Activated naive CD4-positive, alpha-beta T cell treated with anti-CD3 and anti-CD28 coated beads for 36 hours (primary cell): Measurements from ENCODE around the gene DENND5B. TPM values are rescaled to one million over a fixed set of nuclear protein-coding genes. Genes with fewer than 3 reads are reported as not detected.

Experiments used
- CTCF ChIA-PET: fragments of 350-600 bp; sonication (Branson Sonifier 250); formaldehyde crosslinking; loops from one replicate; lab custom pipeline; 2021; ENCODE audit warnings: antibody characterized with exemption; lab: Charles Lee
- DNase-seq: peaks from one replicate; pipeline ENCODE4 v3.0.0-alpha.2; 2020
- H3K27ac Mint-ChIP-seq: one replicate; pipeline ENCODE4 v1.8.0; 2021; ENCODE audit warnings: mild to moderate bottlenecking, mixed read lengths
- H3K27me3 Mint-ChIP-seq: one replicate; pipeline ENCODE4 v1.8.0; 2021; ENCODE audit warnings: low read depth, mixed read lengths
- H3K36me3 Mint-ChIP-seq: one replicate; pipeline ENCODE4 v1.8.0; 2021; ENCODE audit warnings: low read depth, mixed read lengths
- H3K4me1 Mint-ChIP-seq: one replicate; pipeline ENCODE4 v1.8.0; 2021; ENCODE audit warnings: low read depth, mixed read lengths
- H3K4me3 Mint-ChIP-seq: one replicate; pipeline ENCODE4 v1.8.0; 2021; ENCODE audit warnings: mild to moderate bottlenecking, moderate library complexity, mixed read lengths
- H3K9me3 Mint-ChIP-seq: one replicate; pipeline ENCODE4 v1.8.0; 2021; ENCODE audit warnings: mixed read lengths
- intact Hi-C: fragments of 100-400 bp; cut with micrococcal nuclease; formaldehyde crosslinking; loops from one replicate; pipeline ENCODE4 v1.15.1; 2023
- total RNA-seq, 2 experiments: library from RNA; stranded (reverse); gene quantifications; one replicate each; pipeline ENCODE4 v1.2.3, GENCODE V29; 2021

DENND5B gene
- total RNA-seq, 2 experiments from 2014 or later = 0.29 to 0.37 TPM

DNA sequence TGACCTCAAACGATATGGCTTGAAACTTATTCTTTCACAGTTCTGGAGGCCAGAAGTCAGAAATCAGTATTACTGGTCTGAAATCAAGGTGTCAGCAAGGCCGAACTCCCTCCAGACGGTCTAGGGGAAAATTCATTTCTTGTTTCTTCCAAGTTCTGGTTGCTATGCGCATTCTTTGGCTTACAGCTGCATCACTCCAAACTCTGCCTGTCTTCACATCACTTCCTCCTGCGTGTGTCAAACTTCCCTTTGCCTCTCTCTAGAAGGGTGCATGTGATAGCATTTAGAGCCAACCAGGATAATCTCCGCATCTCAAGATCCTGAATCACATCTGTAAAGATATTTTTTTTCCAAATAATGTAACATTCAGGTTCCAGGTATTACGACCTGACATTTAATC lies 62.8 kb downstream of the DENND5B start:
- no peak for DNase-seq
- no peaks in the 10 kb centered on the region for H3K4me1 Mint-ChIP-seq
- no peak overlapping the region for H3K4me3 Mint-ChIP-seq
- CTCF ChIA-PET = no interaction called here
- peaks cover 12% of the 10 kb centered on the region for H3K27me3 Mint-ChIP-seq
- no peaks in the 10 kb centered on the region for H3K9me3 Mint-ChIP-seq
- no peak overlapping the region for H3K27ac Mint-ChIP-seq
- H3K36me3 Mint-ChIP-seq = no peaks in the 10 kb centered on the region
- intact Hi-C loops = no loop called here

DNA sequence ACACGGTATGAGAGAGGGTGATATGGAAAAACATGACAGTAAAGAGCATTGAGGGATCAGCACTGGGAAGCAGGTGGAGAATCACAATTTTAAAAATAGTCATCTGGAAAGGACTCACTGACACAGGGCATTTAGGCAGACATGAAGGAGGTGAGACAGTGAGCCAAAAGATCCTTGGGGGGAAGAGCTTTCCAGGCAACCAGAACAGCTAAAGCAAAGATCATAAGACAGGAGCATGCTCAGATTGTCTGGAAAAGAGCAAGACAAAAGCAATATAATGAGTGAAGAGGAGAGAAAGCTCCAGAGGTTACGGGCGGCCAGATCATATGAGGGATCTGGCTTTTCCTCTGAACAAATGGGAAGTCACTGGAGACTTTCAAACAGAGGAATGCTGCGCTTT lies 63.9 kb downstream of the DENND5B start:
- Mint-ChIP-seq H3K27ac (no peak overlapping the region), H3K9me3 (no peaks in the 10 kb centered on the region), H3K27me3 (peaks cover 7% of the 10 kb centered on the region), H3K4me1 (no peaks in the 10 kb centered on the region), H3K36me3 (no peaks in the 10 kb centered on the region), H3K4me3 (no peak overlapping the region)
- intact Hi-C loops = no loop called here
- no peak for DNase-seq
- CTCF ChIA-PET = interaction anchor here (1.1 kb wide), 1 partner anchor 79 kb away, joined by 3 read pairs; no protein-coding TSS in a partner anchor

DNA sequence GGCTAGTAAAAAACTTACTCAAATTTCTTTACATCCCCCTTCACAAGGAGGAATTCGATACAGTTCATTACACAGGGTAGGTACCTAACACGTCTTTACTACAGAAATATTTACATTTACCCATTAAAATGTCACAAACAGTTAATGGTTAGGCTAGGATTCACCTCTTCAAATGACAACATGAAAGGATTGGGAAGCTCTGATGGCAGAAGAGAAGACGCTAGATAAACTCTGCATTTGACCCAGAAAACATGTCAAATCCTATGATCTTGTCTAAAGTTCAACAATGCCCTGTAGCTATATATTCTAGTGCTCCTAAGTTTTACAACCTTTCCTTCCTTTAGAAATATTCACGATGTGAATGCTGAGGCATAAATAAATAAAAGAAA lies 64.8 kb downstream of the DENND5B start:
- H3K27ac Mint-ChIP-seq = no peak overlapping the region
- intact Hi-C loops = no loop called here
- CTCF ChIA-PET = no interaction called here
- no peak for DNase-seq
- H3K4me3 Mint-ChIP-seq = no peak overlapping the region
- H3K36me3 Mint-ChIP-seq = no peaks in the 10 kb centered on the region
- no peaks in the 10 kb centered on the region for H3K9me3 Mint-ChIP-seq
- no peaks in the 10 kb centered on the region for H3K4me1 Mint-ChIP-seq
- peaks cover 7% of the 10 kb centered on the region for H3K27me3 Mint-ChIP-seq

DNA sequence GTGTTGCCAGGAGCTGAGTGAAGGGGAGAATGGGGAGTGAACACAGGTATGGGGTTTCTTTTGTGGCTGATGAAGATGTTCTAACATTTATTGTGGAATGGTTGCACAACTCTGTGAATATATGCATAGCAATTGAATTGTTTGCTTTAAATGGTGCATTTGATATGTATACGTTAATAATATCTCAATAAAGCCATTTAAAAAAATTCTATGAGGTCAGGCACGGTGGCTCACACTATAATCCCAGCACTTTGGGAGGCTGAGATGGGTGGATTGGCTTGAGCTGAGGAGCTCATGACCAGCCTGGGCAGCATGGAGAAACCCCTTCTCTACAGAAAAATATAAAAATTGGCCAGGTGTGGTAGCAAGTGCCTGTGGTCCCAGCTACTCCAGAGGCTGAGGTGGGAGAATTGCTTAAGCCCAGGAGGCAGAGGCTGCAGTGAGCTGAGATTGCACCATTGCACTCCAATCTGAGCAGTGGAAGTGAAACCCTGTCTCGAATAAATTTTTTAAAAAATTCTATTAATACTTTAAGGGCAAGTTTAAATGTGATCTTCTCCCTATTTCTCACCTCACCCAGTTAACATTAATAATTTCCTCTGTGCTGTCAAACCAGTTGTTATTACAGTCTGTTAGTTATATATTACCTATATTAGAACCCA lies 65.3 kb downstream of the DENND5B start:
- CTCF ChIA-PET = no interaction called here
- Mint-ChIP-seq H3K27ac (no peak overlapping the region), H3K27me3 (peaks cover 7% of the 10 kb centered on the region), H3K4me3 (no peak overlapping the region), H3K9me3 (no peaks in the 10 kb centered on the region), H3K36me3 (no peaks in the 10 kb centered on the region), H3K4me1 (no peaks in the 10 kb centered on the region)
- intact Hi-C loops = no loop called here
- no peak for DNase-seq

DNA sequence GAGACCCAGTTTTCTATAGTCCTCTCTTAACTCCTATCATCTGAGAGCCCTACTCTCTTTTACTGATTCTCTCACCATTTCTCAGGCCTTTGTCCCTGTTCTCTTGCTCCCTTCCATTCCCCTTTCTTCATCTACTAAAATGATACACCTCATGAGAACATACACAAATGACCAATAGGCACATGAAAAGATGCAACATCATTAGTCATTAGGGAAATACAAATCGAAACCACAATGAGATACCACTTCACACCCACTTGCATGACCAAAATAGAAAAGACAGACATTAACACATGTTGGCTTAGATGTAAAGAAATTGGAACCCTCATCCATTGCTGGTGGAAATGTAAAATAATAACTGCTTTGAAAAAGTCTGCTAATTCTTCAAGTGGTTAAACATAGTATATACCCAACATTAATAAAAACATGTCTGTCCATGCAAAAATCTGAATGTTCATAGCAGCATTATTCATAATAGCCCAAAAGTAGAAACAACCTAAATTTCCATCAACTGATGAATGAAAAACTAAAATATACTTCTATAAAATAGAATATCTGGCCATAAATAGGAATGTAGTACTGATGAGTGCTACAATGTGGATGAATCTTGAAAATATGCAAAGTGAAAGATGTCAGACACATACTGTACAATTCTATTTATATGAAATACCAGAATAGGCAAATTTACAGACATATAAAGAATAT lies 66.0 kb downstream of the DENND5B start:
- DNase-seq = no peak
- Mint-ChIP-seq H3K9me3 (no peaks in the 10 kb centered on the region), H3K27me3 (peaks cover 7% of the 10 kb centered on the region), H3K4me3 (no peak overlapping the region), H3K27ac (no peak overlapping the region), H3K4me1 (no peaks in the 10 kb centered on the region), H3K36me3 (no peaks in the 10 kb centered on the region)
- intact Hi-C loops = no loop called here
- CTCF ChIA-PET = interaction anchor here (0.6 kb wide), 1 partner anchor 88 kb away, joined by 3 read pairs; no protein-coding TSS in a partner anchor

DNA sequence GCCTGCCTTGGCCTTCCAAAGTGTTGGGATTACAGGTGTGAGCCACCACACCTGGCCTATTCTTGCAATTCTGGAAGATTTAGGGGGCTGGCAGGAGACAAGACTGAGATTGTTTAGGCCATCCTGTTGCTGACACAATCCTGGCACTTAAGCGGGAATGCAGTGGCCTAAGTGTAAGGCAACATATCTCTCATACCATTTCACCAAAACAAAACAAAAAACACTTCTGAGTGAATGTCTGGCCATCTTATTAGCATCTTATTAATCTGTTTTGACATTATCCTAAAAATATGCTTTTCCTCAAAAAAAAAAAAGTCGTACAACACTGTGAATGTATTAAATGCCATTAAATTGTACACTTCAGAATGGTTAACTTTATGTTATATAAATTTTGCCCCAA lies 67.6 kb downstream of the DENND5B start:
- no peaks in the 10 kb centered on the region for H3K9me3 Mint-ChIP-seq
- intact Hi-C loops = no loop called here
- no peak overlapping the region for H3K27ac Mint-ChIP-seq
- no peaks in the 10 kb centered on the region for H3K4me1 Mint-ChIP-seq
- peaks cover 7% of the 10 kb centered on the region for H3K27me3 Mint-ChIP-seq
- H3K4me3 Mint-ChIP-seq = no peak overlapping the region
- DNase-seq = no peak
- H3K36me3 Mint-ChIP-seq = no peaks in the 10 kb centered on the region
- CTCF ChIA-PET = no interaction called here

DNA sequence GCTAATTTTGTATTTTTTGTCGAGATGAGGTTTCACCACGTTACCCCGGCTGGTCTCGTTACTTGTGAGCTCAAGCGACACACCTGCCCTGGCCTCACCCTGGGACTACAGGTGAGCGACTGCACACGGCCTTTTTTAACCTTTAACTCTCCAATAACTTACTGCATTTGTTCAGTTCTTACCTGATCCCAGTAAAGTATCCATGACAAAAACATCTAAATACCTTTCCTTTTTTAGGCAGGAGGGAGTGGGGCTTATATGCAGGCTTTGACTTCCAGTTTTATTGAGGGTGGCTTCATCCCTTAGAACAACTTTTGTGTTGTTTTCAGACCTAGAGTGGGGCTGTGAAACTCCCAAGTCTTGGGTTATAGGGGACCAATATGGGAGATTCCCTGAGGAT lies 68.3 kb downstream of the DENND5B start:
- Mint-ChIP-seq H3K9me3 (no peaks in the 10 kb centered on the region), H3K27me3 (peaks cover 7% of the 10 kb centered on the region), H3K4me1 (no peaks in the 10 kb centered on the region), H3K27ac (no peak overlapping the region), H3K36me3 (no peaks in the 10 kb centered on the region), H3K4me3 (no peak overlapping the region)
- no peak for DNase-seq
- CTCF ChIA-PET = interaction anchor here (0.8 kb wide), 1 partner anchor 285 kb away, joined by 3 read pairs; no protein-coding TSS in a partner anchor
- intact Hi-C loops = no loop called here

DNA sequence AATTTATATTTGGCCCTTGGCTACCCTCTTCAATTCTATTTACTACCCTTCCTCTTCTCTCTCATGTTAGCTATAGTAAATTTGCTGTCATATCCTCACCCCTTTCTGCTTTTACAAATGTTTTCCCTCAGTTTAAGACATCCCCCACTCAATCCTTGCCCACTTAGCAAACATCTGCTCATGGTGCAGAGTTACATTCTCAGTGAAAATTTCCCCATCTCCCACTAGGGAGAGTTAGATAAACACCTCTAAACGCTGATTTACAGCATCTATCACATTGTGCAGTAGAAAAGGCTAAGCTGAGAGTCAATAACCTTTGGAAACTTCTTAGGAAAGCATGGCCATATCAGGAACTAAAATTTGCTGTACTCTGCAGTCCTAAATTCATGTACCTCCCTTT lies 69.0 kb downstream of the DENND5B start:
- CTCF ChIA-PET = interaction anchor here (0.8 kb wide), 1 partner anchor 284 kb away, joined by 3 read pairs; no protein-coding TSS in a partner anchor
- DNase-seq = no peak
- no peaks in the 10 kb centered on the region for H3K9me3 Mint-ChIP-seq
- no peak overlapping the region for H3K4me3 Mint-ChIP-seq
- no peak overlapping the region for H3K27ac Mint-ChIP-seq
- no peaks in the 10 kb centered on the region for H3K36me3 Mint-ChIP-seq
- H3K27me3 Mint-ChIP-seq = peaks cover 4% of the 10 kb centered on the region
- intact Hi-C loops = no loop called here
- no peaks in the 10 kb centered on the region for H3K4me1 Mint-ChIP-seq

DNA sequence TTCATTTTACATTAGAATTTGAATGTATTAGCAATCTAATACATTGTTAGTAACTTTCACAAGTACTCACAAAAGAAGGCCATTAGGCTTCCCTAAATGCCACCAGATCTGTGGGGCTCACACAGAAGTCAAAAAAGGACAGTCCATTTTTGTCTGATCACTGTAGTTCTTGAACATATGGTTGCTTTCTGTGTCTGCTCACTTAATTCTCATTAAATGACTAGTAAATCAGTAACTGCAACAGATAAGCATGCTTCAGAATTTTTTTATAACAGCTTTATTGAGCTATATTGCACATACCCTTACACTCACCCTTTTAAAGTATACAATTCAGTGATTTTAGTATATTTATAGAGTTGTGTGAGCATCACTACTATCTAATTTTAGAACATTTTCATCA lies 71.4 kb downstream of the DENND5B start:
- Mint-ChIP-seq H3K27me3 (no peaks in the 10 kb centered on the region), H3K36me3 (no peaks in the 10 kb centered on the region), H3K9me3 (no peaks in the 10 kb centered on the region), H3K27ac (no peak overlapping the region), H3K4me3 (no peak overlapping the region), H3K4me1 (no peaks in the 10 kb centered on the region)
- no peak for DNase-seq
- intact Hi-C loops = no loop called here
- CTCF ChIA-PET = no interaction called here

DNA sequence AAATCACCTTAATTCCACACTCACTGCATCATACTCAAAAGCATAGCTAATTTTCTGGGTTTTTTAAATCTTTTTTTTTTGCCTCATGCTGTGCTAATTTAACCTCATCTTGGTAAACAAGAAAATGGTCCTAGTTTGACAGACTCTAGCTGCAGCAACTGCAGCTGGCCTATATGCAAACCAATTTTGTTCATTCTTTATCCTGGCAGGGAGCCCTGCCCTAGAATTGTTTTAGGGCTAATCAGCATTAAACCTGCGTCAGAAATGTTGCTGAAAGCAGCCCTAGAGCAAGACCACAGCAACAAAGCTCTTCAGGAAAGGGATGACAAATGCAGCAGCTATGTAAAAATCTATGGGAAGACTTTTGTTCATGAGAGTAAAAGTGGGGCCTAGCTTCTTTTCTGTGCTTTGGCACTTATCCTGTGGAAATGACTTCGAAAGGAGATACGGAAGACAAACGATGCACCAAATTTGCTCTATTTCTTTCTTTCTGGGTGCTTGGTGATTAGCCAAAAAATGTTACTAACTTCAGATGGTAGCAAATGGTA lies 72.2 kb downstream of the DENND5B start:
- Mint-ChIP-seq H3K9me3 (no peaks in the 10 kb centered on the region), H3K27me3 (no peaks in the 10 kb centered on the region), H3K27ac (no peak overlapping the region), H3K4me3 (no peak overlapping the region), H3K36me3 (no peaks in the 10 kb centered on the region), H3K4me1 (no peaks in the 10 kb centered on the region)
- CTCF ChIA-PET = interaction anchor here (1.1 kb wide), 1 partner anchor 10 kb away, joined by 3 read pairs; no protein-coding TSS in a partner anchor
- intact Hi-C loops = no loop called here
- DNase-seq = no peak

DNA sequence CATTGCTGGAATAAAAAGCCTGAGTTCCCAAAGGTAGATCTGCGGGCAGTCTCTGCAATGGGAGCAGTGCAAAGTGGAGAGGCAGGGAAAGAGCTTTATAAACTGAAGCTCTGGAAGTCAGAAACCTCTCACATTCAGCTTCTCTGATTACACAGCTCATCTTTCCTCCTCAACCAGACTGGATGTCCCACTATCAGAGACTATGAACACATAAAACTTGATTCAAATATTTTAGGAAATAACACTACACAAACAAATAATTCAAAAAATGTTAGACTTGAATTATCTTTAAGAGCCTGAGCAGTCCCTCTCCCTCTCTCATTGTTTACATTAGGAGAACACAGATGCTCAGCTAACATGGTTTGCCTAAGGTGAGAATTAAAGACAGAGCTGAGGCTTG lies 72.9 kb downstream of the DENND5B start:
- no peaks in the 10 kb centered on the region for H3K27me3 Mint-ChIP-seq
- intact Hi-C loops = no loop called here
- no peak overlapping the region for H3K27ac Mint-ChIP-seq
- DNase-seq = no peak
- H3K9me3 Mint-ChIP-seq = no peaks in the 10 kb centered on the region
- no peaks in the 10 kb centered on the region for H3K4me1 Mint-ChIP-seq
- no peak overlapping the region for H3K4me3 Mint-ChIP-seq
- H3K36me3 Mint-ChIP-seq = no peaks in the 10 kb centered on the region
- CTCF ChIA-PET = interaction anchor here (1.1 kb wide), 1 partner anchor 9 kb away, joined by 3 read pairs; no protein-coding TSS in a partner anchor

DNA sequence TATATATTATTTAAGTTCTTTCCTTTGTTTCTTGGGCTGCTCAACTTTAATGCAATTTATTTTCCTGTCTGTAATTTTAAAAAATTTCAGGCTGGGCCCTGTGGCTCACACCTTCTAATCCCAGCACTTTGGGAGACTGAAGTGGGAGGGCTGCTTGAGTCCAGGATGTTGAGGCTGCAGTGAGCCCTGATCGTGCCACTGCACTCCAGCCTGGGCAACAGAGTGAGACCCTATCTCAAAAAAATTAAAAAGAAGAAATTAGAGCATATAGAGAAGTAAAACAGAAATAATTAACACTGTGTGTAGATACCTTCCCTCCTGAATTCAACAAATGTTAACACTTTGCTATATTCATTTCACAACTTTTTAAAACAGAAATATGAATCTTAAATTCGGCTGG lies 74.2 kb downstream of the DENND5B start:
- H3K36me3 Mint-ChIP-seq = no peaks in the 10 kb centered on the region
- intact Hi-C loops = no loop called here
- no peaks in the 10 kb centered on the region for H3K27me3 Mint-ChIP-seq
- no peak for DNase-seq
- CTCF ChIA-PET = interaction anchor here (0.6 to 0.7 kb wide), 2 partner anchors 29 to 142 kb away, joined by 3 read pairs; no protein-coding TSS in a partner anchor
- no peaks in the 10 kb centered on the region for H3K9me3 Mint-ChIP-seq
- no peak overlapping the region for H3K27ac Mint-ChIP-seq
- no peaks in the 10 kb centered on the region for H3K4me1 Mint-ChIP-seq
- no peak overlapping the region for H3K4me3 Mint-ChIP-seq
